ENCODE results near the gene MIA2. TPM values are rescaled to one million over a fixed set of nuclear protein-coding genes. Genes with fewer than 3 reads are reported as not detected.

Gene MIA2
- total RNA-seq, 1 donor from 2014 or later: 12.7 TPM

GRCh38 chr14:39432619-39433451 is 199.1 kb downstream of the MIA2 start:
- Mint-ChIP-seq H3K27me3 (ENCODE audit: low read depth) (no peaks in the 10 kb centered on the region), H3K4me1 (peaks cover 24% of the 10 kb centered on the region), H3K4me3 (peak overlapping the region; percentile 100), H3K27ac (ENCODE audit: unreplicated experiment) (peak overlapping the region; percentile 94), H3K9me3 (no peaks in the 10 kb centered on the region), H3K36me3 (ENCODE audit: low read depth) (no peaks in the 10 kb centered on the region)
- DNase-seq (ENCODE audit: low read depth, low spot score): peak; percentile 70
- TF ChIP-seq, protein P1, sequence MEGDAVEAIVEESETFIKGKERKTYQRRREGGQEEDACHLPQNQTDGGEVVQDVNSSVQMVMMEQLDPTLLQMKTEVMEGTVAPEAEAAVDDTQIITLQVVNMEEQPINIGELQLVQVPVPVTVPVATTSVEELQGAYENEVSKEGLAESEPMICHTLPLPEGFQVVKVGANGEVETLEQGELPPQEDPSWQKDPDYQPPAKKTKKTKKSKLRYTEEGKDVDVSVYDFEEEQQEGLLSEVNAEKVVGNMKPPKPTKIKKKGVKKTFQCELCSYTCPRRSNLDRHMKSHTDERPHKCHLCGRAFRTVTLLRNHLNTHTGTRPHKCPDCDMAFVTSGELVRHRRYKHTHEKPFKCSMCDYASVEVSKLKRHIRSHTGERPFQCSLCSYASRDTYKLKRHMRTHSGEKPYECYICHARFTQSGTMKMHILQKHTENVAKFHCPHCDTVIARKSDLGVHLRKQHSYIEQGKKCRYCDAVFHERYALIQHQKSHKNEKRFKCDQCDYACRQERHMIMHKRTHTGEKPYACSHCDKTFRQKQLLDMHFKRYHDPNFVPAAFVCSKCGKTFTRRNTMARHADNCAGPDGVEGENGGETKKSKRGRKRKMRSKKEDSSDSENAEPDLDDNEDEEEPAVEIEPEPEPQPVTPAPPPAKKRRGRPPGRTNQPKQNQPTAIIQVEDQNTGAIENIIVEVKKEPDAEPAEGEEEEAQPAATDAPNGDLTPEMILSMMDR (conservative IDR thresholded peaks at IDR 0.05): no peak

- peaks cover 24% of the 10 kb centered on the region for H3K4me1 Mint-ChIP-seq
- H3K27me3 Mint-ChIP-seq (ENCODE audit: low read depth): no peaks in the 10 kb centered on the region
- H3K9me3 Mint-ChIP-seq: no peaks in the 10 kb centered on the region
These were observed 199.7 kb downstream of the MIA2 start for GRCh38 chr14:39433452-39433813.

DNA sequence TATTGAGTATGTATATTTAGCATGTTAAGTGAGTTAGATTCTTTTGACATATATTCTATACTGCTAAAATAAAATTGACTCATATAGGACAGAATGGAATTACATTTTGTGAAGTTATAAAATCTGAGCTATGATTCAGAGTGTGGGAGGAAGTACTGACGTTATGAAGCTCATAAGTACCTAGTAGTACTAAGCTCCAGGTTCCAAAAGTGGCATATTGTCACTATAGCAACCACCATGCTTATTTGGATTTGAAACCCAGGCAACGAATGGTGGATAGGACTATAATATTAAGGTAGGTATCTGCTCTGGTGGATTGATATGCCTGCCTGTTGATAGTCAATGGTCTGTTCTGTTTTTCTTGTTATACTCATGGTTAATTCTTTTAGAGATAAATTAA is 200.7 kb downstream of the MIA2 start:
- Mint-ChIP-seq H3K4me3 (no peak overlapping the region), H3K36me3 (ENCODE audit: low read depth) (no peaks in the 10 kb centered on the region), H3K9me3 (no peaks in the 10 kb centered on the region), H3K27me3 (ENCODE audit: low read depth) (no peaks in the 10 kb centered on the region), H3K4me1 (peaks cover 24% of the 10 kb centered on the region), H3K27ac (ENCODE audit: unreplicated experiment) (no peak overlapping the region)
- no peak for DNase-seq (ENCODE audit: low read depth, low spot score)
- TF ChIP-seq, protein P1 (conservative IDR thresholded peaks at IDR 0.05): no peak

More at GRCh38 chr14:39433452-39433813, 199.7 kb downstream of the MIA2 start:
- H3K27ac Mint-ChIP-seq (ENCODE audit: unreplicated experiment): no peak overlapping the region
- no peak for DNase-seq (ENCODE audit: low read depth, low spot score)
- H3K4me3 Mint-ChIP-seq: peak overlapping the region; percentile 100
- TF ChIP-seq, protein P1 (conservative IDR thresholded peaks at IDR 0.05): no peak
- no peaks in the 10 kb centered on the region for H3K36me3 Mint-ChIP-seq (ENCODE audit: low read depth)

- TF ChIP-seq, protein P1 (conservative IDR thresholded peaks at IDR 0.05): no peak
- Mint-ChIP-seq H3K27ac (ENCODE audit: unreplicated experiment) (peak overlapping the region; percentile 48), H3K4me3 (peak overlapping the region; percentile 11), H3K9me3 (no peaks in the 10 kb centered on the region), H3K27me3 (ENCODE audit: low read depth) (no peaks in the 10 kb centered on the region), H3K36me3 (ENCODE audit: low read depth) (no peaks in the 10 kb centered on the region), H3K4me1 (peaks cover 16% of the 10 kb centered on the region)
- DNase-seq (ENCODE audit: low read depth, low spot score): no peak
These were observed 201.5 kb downstream of the MIA2 start for GRCh38 chr14:39435241-39435640.

Other genes starting within 250 kb of the MIA2 start
- 70.6 and 72.0 TPM in 2 replicates for gene SEC23A, start 130.7 kb upstream of the MIA2 start, total RNA-seq
- gene GEMIN2, start 119.6 kb upstream of the MIA2 start, total RNA-seq: 35.8 and 37.9 TPM in 2 replicates
- 18.1 and 18.2 TPM in 2 replicates for gene TRAPPC6B, start 63.6 kb upstream of the MIA2 start, total RNA-seq
- 128 and 145 TPM in 2 replicates for gene PNN, start 58.7 kb upstream of the MIA2 start, total RNA-seq
- 8.6 and 8.9 TPM in 2 replicates for gene FBXO33, start 198.5 kb downstream of the MIA2 start, total RNA-seq

Data from neural crest cell (in vitro differentiated cells).